HK-2 (cell line): ENCODE measurements around the gene C10orf95.

Source experiments
- DNase-seq: peaks from one replicate; pipeline ENCODE4 v3.0.0-alpha.2; 2018; ENCODE audit not compliant: unreplicated experiment

C10orf95 gene

DNA sequence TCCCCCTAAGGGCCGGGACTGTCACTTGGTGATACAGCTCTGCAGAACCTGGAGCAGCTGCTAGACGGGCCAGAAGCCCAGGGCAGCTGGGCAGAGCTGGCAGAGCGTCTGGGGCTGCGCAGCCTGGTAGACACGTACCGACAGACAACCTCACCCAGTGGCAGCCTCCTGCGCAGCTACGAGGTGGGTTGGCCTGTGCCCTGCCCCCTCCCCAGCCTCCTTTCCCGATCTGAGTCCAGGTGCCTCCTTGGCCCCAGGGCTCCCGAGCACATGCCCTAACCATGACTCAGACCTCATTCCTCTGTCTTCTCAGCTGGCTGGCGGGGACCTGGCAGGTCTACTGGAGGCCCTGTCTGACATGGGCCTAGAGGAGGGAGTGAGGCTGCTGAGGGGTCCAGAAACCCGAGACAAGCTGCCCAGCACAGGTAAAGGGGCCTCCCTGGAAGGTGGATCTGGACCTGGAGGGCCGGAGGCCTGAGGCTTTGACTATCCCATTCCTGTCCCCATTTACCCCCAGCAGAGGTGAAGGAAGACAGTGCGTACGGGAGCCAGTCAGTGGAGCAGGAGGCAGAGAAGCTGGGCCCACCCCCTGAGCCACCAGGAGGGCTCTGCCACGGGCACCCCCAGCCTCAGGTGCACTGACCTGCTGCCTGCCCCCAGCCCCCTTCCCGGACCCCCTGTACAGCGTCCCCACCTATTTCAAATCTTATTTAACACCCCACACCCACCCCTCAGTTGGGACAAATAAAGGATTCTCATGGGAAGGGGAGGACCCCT is 49.4 kb downstream of the C10orf95 start:
- DNase-seq, result peak; percentile 88

- no peak for DNase-seq
Measured at GRCh38 chr10:102401342-102401654, 50.0 kb downstream of the C10orf95 start.

DNA sequence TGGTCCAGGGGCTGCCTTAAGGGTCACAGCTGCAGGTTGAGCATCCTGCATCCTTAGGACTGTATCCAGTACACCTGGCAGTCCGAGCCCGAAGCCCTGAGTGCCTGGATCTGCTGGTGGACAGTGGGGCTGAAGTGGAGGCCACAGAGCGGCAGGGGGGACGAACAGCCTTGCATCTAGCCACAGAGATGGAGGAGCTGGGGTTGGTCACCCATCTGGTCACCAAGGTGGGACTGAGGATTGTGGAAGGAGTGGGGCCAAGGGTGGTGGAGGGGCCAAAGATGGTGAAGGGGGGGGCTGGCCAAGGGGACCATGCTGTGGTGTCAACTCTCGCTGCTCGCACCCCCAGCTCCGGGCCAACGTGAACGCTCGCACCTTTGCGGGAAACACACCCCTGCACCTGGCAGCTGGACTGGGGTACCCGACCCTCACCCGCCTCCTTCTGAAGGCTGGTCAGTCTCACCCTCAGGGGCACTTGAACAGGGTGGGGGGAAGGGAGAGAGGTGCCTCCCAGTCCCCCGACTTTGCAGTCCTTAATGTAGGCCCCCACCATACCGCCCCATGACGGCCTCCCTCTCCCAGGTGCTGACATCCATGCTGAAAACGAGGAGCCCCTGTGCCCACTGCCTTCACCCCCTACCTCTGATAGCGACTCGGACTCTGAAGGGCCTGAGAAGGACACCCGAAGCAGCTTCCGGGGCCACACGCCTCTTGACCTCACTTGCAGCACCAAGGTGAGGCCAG is 50.6 kb downstream of the C10orf95 start:
- DNase-seq, result no peak

- no peak for DNase-seq
Measured at GRCh38 chr10:102400076-102400475, 51.3 kb downstream of the C10orf95 start.
